HG03520 (cell line): ENCODE results near the gene TRPM3.
"Not testable (repeated sequence)": the region's sequence is repeated elsewhere in the genome, so short reads cannot be mapped to it uniquely, and the experiment has no call there.

Experiments
- ATAC-seq: cut with Tn5 transposase; IDR thresholded peaks from one replicate; pipeline ENCODE4 v1.9.1; 2021; ENCODE audit warnings: mild to moderate bottlenecking, moderate library complexity; ENCODE audit not compliant: unreplicated experiment

Gene TRPM3

DNA sequence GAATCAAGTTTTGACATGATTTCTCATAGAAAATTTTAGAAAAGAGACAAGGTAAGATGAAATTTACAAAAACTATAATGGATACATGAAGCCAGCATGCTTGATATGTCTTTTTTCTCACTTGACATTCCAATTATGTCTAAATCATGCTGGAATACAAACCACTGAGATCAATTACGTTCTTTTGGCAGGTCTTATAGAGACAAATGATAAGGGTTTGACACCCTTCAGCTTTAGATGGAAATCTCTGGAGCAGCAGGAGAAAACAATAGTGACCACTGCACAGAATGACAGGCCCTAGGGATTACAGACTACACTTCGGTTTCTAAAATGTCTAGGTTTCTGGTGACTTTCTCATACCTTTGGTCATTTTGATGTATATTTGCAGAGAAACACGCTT, 342.9 kb downstream of the TRPM3 start:
- ATAC-seq = no peak

DNA sequence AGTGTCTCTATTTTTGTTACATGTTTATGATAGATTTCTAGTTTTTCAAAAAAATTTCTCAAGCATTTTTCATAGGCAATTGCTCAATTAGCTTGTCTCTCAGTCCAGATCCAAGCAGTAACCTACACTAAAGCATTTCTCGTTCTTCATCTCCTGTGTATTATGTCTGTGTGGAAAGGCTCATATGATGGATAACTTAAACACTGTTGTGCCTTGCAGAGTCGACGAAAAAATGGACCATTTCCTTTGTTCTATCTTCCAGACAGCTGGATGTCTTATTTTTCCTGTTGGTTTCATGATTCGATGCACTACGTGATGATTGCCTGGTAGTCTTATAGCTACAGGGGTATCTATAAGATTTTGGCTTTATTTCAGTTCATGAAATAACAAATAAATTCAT, 347.8 kb downstream of the TRPM3 start:
- no peak for ATAC-seq

DNA sequence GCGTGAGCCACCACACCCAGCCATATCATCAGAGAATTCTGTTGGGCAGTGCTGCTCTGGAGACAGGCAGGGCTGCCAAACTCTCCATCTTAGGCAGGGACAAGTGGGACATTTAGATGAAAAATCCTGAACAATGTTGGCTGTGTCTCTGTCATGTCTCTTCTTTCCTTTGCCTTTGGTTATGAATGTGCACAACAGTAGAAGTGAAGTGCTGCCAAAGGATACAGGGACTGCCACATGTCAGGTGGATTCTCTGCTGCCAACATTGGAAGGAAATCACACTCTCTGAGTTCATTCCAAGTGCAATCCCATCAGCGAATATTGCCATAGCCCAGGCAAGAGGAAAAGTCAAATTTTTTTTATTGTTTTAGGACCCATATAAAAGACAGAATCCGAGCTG, 348.8 kb downstream of the TRPM3 start:
- no peak for ATAC-seq

DNA sequence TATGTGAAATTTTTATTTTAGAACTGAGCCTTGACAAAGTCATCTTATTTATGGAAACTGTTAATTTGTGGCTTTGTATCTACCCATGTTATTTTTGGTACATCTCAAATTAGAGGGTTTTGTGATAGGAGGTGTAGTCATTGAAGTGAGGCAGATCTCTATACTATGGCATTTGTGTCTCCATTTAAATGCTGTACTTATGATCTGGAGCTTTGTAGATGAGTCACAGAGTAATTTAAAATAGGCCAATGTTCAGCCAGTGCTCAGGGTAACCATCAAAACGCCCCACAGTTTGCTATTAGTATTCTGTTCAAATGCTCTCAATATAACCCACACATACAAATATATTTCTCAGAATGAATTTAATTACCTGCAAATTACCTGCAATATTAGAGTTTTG, 355.5 kb downstream of the TRPM3 start:
- ATAC-seq = no peak

DNA sequence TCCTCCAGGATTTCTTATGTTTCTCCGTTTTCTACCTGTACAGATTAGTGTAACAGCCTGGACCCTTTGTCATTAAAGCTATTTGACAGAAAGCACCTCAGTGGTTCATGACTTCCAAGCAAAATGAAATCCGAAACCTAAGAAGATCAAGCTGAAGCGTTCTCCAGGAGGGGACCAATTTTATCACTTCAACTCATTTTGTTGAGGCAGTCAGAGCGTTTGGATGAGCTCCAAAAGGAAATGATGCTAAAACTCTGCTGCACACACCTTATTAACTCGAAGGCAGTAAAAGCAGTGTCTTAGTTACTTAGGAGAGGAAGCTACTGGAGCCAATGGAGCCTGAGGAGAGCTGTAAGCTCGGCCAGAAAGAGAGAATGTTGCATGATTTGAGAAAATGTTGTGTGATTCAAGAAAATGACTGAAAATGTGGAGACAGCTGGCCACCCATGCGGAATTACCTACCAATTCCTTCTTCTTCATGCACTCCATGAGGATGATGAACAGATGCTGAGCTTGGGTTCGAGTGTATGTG, 360.2 kb downstream of the TRPM3 start:
- ATAC-seq = no peak

DNA sequence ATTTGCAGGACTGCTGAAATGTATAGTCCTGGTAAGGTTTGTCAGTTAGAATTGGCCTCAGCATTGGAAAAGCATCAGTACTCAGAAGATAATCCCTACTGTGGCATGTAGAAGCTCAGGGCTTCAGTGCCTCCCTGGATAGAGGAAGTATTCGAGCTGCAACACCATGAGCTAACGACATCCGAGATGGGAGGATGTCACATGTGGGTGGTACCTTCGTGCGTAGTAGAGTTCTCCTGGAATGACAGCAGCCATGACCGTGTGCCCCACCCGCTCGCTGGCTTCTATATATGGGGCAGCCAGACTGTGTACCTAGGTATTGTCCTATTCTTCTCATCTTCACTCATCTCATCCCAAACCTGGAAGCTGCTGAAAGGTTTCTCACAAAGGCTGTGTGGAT, 361.2 kb downstream of the TRPM3 start:
- no peak for ATAC-seq

DNA sequence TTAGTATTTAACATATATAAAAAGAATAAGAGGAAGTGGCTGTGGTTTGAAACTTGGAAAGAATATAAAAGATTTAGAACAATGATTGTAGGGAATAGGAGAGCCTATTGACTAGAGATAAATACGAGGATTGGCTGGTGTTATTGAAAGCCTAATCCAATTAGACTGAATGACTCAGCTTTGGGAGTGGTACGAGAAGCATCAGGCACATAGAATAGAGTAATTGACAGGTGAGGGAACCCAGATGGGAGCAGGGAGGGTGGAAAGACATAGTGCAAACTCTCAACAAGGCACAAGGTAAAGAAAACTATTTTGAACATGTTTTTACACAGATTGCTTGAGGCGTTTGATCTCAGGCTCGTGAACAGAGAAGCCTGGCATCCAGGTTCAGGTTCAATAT, 368.1 kb downstream of the TRPM3 start:
- ATAC-seq = no peak

DNA sequence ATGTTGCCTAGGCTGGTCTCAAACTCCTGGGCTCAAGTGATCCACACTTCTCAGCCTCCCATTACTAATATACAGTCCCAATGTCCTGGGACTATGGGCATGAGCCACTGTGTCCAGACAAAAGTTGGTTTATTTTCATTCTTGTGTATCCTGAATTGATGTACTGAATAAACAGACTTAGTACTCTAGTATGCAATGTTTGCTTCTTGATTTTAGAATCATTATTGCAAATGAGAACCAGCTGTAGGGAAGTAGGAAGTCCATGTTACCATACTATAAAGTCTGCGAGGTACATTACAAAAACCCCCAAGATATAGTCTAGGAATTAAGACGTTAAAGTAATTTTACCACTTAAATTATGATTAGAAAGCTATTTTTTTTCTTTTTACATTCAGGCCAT, 372.4 kb downstream of the TRPM3 start:
- ATAC-seq = no peak

DNA sequence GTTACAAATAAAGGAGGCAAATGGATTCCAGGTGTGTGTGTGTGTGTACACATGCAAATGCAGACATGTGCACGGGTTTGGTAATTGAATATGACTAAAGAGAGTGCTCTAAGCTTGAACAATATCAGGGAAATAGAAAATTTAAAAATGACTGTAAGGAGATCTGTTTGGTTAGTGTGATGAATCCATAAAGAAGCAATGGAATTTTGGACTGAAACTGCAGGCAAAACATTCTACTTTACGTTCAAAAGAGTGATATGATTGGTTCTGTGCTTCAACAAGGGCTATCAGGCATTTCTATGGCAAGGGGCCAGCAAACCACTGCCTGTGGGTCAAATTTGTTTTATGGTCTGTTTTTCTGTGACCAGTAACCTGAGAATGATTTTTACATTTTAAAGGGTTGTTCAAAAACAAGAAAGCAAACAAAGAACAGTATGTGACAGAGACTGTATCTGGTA, 374.1 kb downstream of the TRPM3 start:
- ATAC-seq = no peak

DNA sequence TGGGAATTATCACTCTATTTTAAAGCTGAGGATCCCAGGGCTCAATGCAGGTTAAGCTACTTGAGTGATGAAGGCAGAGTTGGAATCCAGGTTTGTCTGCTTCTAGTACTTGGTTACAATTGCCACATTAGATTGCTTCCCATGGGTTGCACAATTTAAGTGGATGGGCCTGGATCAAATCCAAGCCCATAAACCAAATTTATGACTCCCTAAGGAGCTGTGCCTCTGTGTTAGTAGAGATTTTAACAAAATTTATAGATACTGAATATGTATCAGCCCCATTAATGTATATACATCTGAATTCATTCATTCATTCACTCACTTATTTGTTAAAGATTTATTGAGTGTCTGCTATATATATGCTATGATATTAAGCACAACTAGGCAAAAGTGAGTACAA, 374.7 kb downstream of the TRPM3 start:
- no peak for ATAC-seq

DNA sequence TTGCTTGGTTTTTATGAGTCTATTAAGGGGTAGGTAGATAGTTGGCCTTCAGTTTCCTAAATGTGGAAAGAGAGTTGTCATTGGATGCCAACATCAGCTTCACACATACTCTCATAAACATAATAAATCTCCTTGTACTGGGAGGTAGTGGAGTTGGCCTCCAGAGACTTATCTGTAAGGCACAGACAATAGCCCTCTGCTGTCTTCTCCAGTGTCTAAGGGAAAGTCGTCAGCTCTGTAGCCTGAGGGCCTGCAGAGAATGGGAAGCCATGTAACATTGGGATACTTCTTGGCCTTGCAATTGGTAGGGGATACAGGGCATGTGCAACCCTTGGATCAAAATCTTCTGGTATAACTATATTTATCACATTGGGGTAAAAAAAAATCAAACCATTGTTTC, 375.1 kb downstream of the TRPM3 start:
- no peak for ATAC-seq

DNA sequence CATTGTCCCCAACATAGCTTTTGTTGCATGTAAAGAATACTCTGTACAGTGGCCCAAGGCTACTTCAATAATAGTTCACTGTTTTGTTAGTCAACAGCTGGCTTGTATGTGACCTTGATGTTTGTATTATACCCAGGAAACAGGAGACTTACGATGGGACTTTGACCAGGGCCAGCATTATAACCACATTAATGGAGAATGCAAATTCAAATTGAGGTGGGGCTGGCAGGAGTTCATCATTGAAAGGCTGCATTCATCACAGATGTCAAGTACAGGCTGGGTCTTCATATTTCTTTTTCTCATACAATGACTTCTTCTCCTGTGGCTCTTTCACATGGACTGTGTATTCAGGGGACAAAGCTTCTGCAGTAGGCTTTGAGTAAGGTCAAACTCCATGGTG, 396.6 kb downstream of the TRPM3 start:
- ATAC-seq = not testable (repeated sequence)

DNA sequence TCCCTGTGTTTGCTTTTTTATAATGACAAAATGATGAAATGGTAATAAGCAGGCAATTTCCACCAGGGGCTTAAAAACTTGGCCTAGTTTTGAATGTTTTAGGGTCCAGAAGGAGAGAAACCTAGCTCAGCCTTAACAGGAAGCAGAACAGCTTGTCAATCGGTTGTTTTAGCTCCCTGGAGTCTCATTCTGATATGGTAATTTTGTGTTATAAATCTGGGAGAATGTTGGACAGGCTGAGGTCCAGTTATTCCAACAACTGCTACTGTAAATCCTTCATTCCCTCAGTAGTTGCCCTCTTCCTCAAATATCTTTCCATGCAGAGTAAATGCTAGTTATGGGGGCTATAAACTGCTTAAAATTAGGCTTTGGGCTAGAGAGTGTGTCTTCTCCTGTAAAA, 397.4 kb downstream of the TRPM3 start:
- not testable (repeated sequence) for ATAC-seq

DNA sequence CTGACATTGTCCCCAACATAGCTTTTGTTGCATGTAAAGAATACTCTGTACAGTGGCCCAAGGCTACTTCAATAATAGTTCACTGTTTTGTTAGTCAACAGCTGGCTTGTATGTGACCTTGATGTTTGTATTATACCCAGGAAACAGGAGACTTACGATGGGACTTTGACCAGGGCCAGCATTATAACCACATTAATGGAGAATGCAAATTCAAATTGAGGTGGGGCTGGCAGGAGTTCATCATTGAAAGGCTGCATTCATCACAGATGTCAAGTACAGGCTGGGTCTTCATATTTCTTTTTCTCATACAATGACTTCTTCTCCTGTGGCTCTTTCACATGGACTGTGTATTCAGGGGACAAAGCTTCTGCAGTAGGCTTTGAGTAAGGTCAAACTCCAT, 414.6 kb downstream of the TRPM3 start:
- ATAC-seq = not testable (repeated sequence)

DNA sequence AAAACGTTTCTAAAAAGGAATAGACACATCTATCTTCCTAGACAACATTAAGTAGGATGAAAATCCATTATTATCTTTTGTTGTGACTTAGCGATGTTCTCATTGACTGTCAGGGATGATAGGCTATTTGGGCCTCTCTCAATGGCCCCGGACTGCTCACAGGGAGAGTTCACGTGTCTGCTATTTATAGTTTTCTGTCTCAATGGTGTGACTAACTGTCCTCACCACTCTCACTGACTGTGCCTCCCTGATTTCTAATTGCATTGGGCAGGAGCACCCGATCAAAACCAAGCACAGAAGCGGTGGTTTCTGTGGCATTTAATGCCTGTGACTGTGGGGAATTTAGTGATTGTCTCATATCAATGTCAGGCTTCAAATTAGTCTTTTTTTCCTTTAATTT, 420.3 kb downstream of the TRPM3 start:
- ATAC-seq = no peak

DNA sequence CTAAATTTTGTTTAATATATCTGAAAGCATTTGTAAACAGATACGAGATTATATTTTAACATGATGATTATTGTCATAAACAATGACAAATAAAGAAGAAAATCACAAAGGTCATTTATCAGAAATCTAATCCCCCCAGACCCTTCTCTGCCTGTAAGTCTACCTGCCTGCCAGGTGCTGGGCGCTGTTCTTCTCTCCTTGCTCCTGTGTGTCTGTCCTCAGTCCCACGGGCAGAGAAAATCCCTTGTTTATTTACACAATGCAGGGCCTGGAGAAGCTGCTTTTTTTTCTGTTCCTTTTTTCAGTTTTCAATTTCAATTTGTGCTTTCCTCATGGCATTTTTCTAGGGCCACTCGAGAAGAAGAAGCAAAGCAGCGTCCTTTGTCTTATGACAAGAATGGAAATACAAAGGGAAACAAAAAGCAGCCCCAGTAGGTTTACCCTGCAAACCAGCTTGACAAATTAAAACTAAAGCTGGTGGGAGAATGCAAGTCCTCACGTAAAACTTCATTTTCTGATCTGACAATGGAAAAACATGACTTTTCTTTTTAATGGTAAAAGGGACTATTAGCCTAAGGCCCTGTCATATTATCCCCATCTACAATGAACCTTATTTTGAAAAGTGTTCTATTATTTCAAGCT, 424.6 kb downstream of the TRPM3 start:
- no peak for ATAC-seq

DNA sequence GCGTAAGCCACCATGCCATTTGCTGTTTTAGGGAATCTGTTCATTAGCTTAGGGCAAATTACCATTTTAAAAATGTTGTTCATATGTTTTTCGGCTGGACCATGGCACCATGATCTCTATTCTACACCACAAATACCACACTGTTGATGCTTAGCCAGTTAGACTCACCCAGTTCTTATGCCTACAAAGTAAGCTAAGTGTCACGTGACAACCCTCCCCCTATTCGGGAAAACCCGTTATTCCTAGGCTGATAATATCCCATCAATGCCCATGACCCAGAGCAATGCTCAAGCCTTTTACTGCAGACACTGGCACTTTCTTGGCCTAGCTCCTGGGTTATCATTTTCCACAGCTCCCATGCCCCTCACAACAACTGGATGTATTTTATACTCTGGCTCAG, 426.7 kb downstream of the TRPM3 start:
- no peak for ATAC-seq

DNA sequence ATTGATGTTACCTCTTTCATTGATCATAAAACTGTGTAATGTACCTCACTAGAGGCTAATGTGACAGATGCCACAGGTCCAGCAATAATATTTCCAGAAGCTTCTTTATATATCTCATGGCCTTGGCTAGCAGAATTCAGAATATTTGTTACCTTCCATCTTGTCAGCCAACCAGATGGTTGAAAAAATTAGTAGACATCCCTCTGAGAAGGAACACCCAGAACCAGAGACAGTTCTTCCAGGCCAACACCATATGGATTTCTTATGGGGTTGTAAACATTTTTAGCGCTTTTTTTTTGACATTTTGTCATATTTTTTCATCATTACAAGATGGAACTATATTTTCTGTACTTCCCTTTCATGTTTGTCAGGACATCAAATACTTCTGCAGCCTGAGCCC, 428.2 kb downstream of the TRPM3 start:
- ATAC-seq = no peak

DNA sequence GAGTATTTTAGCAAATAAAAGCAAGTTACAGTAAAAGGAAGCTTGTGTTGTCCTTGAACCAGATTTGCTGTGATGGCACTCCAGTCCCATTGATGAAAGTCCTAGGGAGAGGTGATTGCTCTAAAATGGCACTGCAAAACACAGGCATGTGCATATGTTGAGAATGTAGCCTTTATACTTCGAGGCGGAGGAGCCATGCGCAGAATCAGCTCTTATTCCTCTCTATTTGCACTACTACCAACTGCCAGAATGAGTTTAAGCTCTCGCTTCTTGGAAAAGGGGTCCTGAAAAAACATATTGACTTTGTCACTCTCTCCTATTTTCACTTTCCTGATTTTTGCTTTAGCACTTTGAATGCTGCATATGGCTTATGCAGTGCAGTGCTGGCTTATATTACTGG, 429.0 kb downstream of the TRPM3 start:
- ATAC-seq = no peak

DNA sequence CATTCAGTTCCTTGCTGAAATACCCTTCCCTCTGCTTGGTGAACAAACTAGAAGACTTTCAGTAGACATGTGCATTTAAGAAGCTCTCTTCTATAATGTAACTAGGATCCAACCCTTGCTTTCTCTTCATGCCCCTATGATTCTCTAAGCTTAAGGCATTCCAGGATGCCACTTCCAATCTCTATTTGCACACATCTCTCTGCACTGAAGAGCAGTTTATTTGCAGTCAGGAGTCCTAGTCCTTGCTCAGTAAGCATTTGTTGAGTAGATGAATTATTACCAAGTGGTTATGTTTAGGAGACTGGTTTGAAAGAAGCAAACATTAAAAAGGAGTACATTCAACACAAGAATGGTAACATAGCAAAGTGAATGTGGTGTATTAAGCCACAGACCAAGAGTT, 432.7 kb downstream of the TRPM3 start:
- no peak for ATAC-seq

DNA sequence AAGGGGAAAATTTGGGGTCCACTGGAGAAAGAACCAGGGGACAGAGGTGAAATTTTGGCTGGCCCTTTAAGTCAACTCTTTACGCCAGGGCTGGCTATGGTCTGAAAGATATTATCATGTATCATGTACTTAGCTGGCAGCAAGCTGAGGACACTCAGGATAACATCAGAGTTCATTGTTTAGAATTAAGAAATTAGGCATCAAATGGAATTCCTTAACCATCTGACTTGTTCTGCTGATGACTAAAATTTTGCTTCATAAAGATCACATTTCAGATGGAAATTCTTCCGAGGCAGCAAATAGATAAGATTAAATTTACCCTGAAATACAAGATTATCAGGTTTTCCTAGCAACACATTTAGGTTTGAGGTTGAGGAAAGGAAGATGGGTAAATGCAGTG, 437.6 kb downstream of the TRPM3 start:
- no peak for ATAC-seq

DNA sequence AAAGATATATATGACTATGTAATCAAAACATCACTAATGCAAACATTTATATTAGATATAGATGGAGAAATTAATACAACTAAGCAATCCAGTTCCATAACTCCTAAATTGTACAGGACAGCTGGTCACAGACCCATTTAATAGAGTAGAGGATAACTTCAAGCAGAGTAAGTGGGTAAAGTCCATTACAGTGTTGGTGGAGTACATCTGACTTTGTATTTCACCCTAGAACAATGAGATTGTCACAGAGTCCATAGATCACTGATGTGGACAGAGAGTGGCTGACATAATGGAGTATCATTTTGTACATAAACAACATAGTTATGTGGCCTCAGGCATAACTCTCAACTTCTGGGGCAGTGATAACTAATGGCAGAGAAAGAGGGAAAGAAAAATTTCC, 439.1 kb downstream of the TRPM3 start:
- no peak for ATAC-seq

DNA sequence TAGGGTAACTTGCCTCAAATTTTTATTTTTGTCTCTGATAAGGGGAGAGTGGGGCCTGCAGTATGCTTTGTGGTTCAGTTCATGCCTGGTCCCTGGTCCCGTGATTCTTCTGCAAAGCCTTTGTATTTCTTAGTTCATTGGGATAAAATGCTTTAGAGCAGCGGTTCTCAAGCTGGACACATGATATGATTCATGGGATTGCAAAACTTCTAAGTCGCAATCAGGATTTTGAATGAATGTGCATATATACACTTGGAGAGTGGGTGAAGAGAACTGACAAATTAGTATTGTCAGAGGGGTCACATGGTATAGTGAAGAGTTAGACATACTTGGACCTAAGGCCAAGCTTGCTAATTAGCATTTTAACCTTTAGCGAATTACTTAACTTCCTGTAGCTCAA, 441.6 kb downstream of the TRPM3 start:
- ATAC-seq = no peak
